GM11168 (cell line): Measurements from ENCODE around the gene NECAB2.

Source experiments
- in situ Hi-C: fragments of 300-500 bp; cut with MboI; formaldehyde crosslinking; loops from one replicate; pipeline ENCODE4 v1.12.0; 2022; ENCODE audit warnings: low sequenced_read_pairs; ENCODE audit not compliant: unreplicated experiment

NECAB2 gene

GRCh38 chr16:83967838-83968305 lies at the start of gene NECAB2:
TSS of gene NECAB2 (plus strand) at chr16:83968244. CDS start at chr16:83968649, 405 bp downstream.
- in situ Hi-C loops, result loop anchor here (25.0 kb wide), 2 partner anchors 94 to 219 kb away; partner anchors contain the start of genes ADAD2 and TAF1C

- in situ Hi-C loops, result no loop called here
Measured at GRCh38 chr16:83920894-83921491, 47.1 kb upstream of the NECAB2 start.

- in situ Hi-C loops, result no loop called here
Measured at GRCh38 chr16:83923581-83924365, 44.3 kb upstream of the NECAB2 start.

GRCh38 chr16:83924686-83925085 lies 43.4 kb upstream of the NECAB2 start:
- in situ Hi-C loops, result no loop called here

- in situ Hi-C loops, result no loop called here
Measured at GRCh38 chr16:83925095-83925905, 42.7 kb upstream of the NECAB2 start.

GRCh38 chr16:83925957-83926725 lies 41.9 kb upstream of the NECAB2 start:
- in situ Hi-C loops, result no loop called here

- in situ Hi-C loops, result no loop called here
Measured at GRCh38 chr16:83926726-83927397, 41.2 kb upstream of the NECAB2 start.

GRCh38 chr16:83928341-83929055 lies 39.5 kb upstream of the NECAB2 start:
- in situ Hi-C loops, result no loop called here

GRCh38 chr16:83929811-83930555 lies 38.1 kb upstream of the NECAB2 start:
- in situ Hi-C loops, result no loop called here

GRCh38 chr16:83930730-83931500 lies 37.1 kb upstream of the NECAB2 start:
- in situ Hi-C loops, result no loop called here

GRCh38 chr16:83931556-83931955 lies 36.5 kb upstream of the NECAB2 start:
- in situ Hi-C loops, result no loop called here

- in situ Hi-C loops, result no loop called here
Measured at GRCh38 chr16:83932304-83932703, 35.7 kb upstream of the NECAB2 start.

GRCh38 chr16:83932955-83933673 lies 34.9 kb upstream of the NECAB2 start:
- in situ Hi-C loops, result no loop called here

- in situ Hi-C loops, result no loop called here
Measured at GRCh38 chr16:83933885-83934683, 34.0 kb upstream of the NECAB2 start.

- in situ Hi-C loops, result no loop called here
Measured at GRCh38 chr16:83934684-83934977, 33.4 kb upstream of the NECAB2 start.
